ENCODE results near the gene GCNT2.
"Not testable (repeated sequence)": the region's sequence is repeated elsewhere in the genome, so short reads cannot be mapped to it uniquely, and the experiment has no call there.

Gene GCNT2

GRCh38 chr6:10521104-10521808, at the start of gene GCNT2:
TSS of gene GCNT2 (plus strand) at chr6:10521351. CDS start at chr6:10528912, 7,561 bp downstream.
- DNase-seq (ENCODE audit: low read depth in 2 of 2): no peak

DNA sequence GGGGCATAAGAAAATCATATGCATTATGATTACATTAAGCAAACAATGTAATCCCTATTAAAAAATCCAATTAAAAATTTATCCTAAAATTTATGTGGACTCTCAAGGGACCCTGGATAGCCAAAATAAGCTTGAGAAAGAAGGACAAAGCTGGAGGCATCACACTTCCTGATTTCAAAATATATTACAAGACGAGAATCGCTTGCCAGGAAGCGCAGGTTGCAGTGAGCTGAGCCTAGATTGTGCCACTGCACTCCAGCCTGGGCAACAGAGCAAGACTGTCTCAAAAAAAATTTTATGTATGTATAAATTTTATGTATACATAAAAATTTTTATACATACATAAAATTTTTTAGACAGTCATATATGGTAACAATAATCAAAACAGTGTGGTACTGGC, 48.5 kb upstream of the GCNT2 start:
- DNase-seq (ENCODE audit: low read depth in 2 of 2): no peak

GRCh38 chr6:10478187-10479040, 42.7 kb upstream of the GCNT2 start:
- DNase-seq (ENCODE audit: low read depth in 2 of 2): no peak

- no peak for DNase-seq (ENCODE audit: low read depth in 2 of 2)
These were observed 41.0 kb upstream of the GCNT2 start for GRCh38 chr6:10479939-10480700.

GRCh38 chr6:10481101-10481500, 40.0 kb upstream of the GCNT2 start:
- DNase-seq (ENCODE audit: low read depth in 2 of 2): no peak

DNA sequence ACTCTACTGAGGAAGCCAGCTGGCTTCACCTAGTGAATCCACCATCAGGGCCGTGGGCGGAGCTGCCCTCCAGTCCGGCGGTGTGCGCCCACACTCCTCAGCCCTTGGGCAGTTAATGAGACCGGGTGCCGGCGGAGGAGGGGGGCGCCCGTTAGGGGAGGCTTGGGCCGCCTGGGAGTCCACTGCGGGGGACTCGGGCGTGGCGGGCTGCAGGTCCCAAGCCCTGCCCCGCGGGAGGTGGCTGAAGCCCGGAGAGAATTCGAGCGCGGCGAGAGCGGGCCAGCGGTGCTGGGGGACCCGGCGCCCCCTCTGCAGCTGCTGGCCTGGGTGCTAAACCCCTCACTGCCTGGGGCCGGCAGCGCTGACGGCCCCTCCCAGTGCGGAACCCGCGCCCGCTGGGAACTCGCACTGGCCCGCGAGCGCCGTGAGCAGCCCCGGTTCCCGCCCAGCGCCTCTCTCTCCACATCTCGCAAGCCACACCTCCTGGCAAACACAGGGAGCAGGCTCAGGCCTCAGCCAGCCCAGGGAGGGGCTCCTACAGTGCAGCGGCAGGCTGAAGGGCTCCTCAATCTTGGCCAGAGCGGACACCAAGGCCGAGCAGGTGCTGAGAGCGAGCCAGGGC, 38.4 kb upstream of the GCNT2 start:
- no peak for DNase-seq (ENCODE audit: low read depth in 2 of 2)

DNA sequence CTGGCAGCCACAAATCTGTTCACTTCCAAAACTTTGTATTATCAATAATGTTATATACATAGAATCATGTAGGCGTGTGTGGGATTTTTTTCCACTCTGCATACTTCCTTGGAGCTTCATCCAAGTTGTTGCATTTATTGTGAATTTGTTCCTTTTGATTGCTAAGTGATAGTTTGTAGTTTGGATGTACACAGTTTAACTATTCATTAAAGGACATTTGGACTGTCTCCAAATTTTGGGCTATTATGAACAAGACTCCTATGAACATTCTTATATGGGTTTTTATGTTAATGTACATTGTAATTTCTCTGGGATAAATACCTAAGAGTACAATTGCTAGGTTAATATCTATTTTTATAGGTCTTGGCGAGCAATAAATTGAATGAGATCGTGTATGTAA, 36.2 kb upstream of the GCNT2 start:
- DNase-seq (ENCODE audit: low read depth in 2 of 2): no peak

DNA sequence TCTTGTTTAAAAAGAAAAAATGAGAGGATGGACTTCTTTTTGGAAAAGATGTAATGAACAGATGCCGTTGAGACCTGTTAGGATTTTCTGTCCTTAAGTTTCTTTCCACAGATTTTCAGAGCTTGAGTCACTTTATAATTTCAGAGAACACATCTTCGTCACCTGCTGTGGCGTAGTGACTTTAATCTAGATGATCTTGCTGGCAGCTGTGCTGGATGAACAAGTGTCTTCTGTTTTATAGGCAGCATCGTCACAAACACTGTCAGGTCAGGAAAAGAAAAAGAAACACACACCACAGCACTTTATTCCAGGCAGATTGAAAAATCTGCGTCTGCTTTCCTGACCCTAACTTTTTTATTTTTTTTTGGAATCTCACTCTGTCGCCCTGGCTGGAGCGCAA, 35.7 kb upstream of the GCNT2 start:
- DNase-seq (ENCODE audit: low read depth in 2 of 2): no peak

DNA sequence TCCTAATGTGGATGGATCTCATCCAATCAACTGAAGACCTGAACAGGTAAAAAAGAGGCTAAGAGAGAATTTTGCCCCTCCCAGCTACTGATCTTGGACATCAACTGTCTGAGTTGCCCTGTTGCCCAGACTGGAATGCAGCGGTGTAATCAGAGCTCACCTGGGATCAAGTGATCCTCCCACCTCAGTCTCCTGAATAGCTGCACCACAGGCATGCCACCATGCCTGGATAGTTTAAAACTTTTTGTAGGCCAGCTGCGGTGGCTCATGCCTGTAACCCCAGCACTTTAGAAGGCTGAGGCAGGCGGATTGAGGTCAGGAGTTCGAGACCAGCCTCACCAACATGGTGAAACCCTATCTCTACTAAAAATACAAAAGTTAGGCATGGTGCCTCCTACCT, 34.9 kb upstream of the GCNT2 start:
- DNase-seq (ENCODE audit: low read depth in 2 of 2): no peak

DNA sequence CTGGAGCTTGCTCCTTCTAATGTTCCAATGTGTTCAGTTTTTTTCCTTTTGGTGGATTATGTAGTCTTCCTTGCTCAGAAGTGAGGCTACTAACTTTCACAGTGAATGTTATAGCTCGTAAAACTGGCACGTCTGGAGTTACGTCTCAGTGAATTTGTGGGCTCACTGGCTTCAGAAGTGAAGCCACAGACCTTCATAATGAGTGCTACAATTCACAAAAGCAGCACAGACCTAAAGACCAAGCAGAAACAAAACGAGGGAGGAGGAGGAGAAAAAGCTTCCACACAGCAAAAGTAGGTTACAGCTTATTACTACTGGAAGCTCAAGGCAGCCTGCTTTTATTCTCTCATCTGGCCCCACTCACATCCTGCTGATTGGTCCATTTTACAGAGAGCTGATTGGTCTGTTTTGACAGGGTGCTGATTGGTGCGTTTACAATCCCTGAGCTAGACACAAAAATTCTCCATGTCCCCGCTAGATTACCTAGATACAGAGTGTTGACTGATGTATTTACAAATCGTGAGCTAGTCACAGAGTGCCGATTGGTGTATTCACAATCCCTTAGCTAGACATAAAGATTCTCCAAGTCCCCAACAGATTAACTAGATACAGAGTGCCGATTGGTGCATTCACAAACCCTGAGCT, 34.1 kb upstream of the GCNT2 start:
- not testable (repeated sequence) for DNase-seq (ENCODE audit: low read depth in 2 of 2)

GRCh38 chr6:10487668-10488327, 33.4 kb upstream of the GCNT2 start:
- DNase-seq (ENCODE audit: low read depth in 2 of 2): no peak

- DNase-seq (ENCODE audit: low read depth in 2 of 2): no peak
These were observed 29.7 kb upstream of the GCNT2 start for GRCh38 chr6:10491463-10491862.

GRCh38 chr6:10491905-10492304, 29.2 kb upstream of the GCNT2 start:
- not testable (repeated sequence) for DNase-seq (ENCODE audit: low read depth in 2 of 2)

DNA sequence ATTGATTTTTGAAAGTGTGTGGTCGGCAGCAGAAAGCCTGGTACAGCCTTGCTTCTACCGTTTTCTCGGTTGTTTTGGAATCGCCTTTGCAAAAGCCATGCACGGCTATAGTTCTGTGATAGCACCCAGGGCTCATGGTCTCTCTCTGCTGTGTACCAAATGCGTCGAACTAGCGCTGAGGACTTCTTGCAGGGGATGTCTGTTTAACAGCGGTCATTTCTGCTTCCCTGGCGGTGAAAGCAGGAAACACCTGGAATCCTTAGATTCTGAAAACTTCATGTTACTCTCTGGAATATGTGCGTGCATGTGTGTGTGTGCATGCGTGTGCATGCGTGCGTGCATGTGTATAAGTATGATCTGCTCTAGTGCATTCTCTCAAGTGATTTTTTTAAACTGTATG, 26.1 kb upstream of the GCNT2 start:
- DNase-seq (ENCODE audit: low read depth in 2 of 2): no peak

- DNase-seq (ENCODE audit: low read depth in 2 of 2): no peak
These were observed 15.6 kb upstream of the GCNT2 start for GRCh38 chr6:10505529-10505928.

GRCh38 chr6:10507298-10507697, 13.9 kb upstream of the GCNT2 start:
- no peak for DNase-seq (ENCODE audit: low read depth in 2 of 2)

DNA sequence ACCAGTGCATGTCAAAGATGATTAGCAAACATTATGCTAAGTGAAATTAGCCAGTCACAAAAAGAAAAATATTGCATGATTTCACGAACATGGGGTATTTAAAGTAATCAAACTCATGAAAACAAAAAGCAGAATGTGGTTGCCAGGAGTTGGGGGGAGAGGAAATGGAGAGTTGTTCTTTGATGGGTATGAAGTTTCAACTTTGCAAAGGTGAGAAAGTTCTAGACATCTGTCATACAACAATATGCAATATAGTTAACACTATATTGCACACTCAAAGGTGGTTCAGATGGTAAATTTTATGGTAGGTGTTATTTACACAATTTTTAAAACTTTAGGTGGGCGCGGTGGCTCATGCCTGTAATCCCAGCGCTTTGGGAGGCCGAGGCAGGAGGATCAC, 13.4 kb upstream of the GCNT2 start:
- no peak for DNase-seq (ENCODE audit: low read depth in 2 of 2)

GRCh38 chr6:10510592-10511367, 10.4 kb upstream of the GCNT2 start:
- peak; percentile 24 to 28 for DNase-seq (ENCODE audit: low read depth in 2 of 2)

DNA sequence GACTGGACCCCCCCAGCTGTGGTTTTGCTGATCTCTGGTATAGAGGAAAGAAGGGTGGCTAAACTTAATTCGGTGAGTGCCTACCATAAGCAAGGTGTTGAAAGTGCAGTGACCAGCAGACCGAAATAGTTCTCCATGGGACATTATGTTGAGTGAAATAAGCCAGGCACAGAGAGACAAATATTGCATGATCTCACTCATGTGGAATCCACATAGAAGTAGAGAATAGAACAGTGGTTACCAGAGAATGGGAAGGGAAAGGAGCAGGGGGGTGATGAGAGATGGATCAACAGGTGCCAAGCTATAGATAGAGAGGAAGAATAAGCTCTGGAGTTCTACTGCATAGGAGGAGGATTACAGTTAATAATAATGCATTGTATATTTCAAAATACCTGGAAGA, 9.7 kb upstream of the GCNT2 start:
- no peak for DNase-seq (ENCODE audit: low read depth in 2 of 2)

DNA sequence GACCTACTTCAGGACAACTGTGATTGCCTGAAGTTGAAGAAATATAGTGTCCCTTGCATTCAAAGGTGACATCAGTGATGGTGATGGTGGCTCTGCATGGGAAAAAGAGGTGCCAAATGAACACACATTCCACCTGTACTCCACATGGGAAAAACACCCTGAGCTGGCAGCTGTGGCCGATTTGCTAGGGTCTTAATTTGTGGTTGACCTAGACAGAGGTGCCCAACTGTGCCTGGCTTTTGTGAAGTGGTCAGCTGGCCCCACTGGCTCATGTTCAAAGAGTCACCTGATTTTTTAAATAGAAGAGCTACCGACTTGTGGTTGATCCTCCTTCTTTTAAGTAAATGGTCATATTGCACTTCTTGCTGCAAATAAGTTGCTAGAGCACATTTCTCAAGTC, 7.6 kb upstream of the GCNT2 start:
- no peak for DNase-seq (ENCODE audit: low read depth in 2 of 2)
